HG03460 (cell line): ENCODE data around the gene NTM.

Experiments used
- ATAC-seq: cut with Tn5 transposase; IDR thresholded peaks from one replicate; pipeline ENCODE4 v1.9.1; 2021; ENCODE audit not compliant: unreplicated experiment

The NTM gene

GRCh38 chr11:131976021-131976420, 605.6 kb downstream of the NTM start:
- ATAC-seq, result no peak

GRCh38 chr11:131977231-131977630, 606.8 kb downstream of the NTM start:
- ATAC-seq, result no peak

- ATAC-seq, result no peak
Measured at GRCh38 chr11:131977854-131978253, 607.4 kb downstream of the NTM start.

GRCh38 chr11:131978351-131978750, 607.9 kb downstream of the NTM start:
- ATAC-seq, result no peak

- ATAC-seq, result no peak
Measured at GRCh38 chr11:131979364-131979763, 608.9 kb downstream of the NTM start.

- ATAC-seq, result no peak
Measured at GRCh38 chr11:131980199-131980598, 609.8 kb downstream of the NTM start.

- no peak for ATAC-seq
Measured at GRCh38 chr11:131980888-131981668, 610.7 kb downstream of the NTM start.

GRCh38 chr11:131982154-131982553, 611.7 kb downstream of the NTM start:
- ATAC-seq, result no peak

- ATAC-seq, result no peak
Measured at GRCh38 chr11:131985846-131986301, 615.5 kb downstream of the NTM start.

GRCh38 chr11:131987703-131988102, 617.3 kb downstream of the NTM start:
- no peak for ATAC-seq

GRCh38 chr11:131991606-131992005, 621.2 kb downstream of the NTM start:
- no peak for ATAC-seq

GRCh38 chr11:131993246-131993645, 622.8 kb downstream of the NTM start:
- no peak for ATAC-seq

- no peak for ATAC-seq
Measured at GRCh38 chr11:131998020-131998419, 627.6 kb downstream of the NTM start.

GRCh38 chr11:131999084-131999483, 628.7 kb downstream of the NTM start:
- no peak for ATAC-seq

GRCh38 chr11:131999955-132000354, 629.5 kb downstream of the NTM start:
- ATAC-seq, result no peak

GRCh38 chr11:132005887-132006286, 635.5 kb downstream of the NTM start:
- no peak for ATAC-seq

GRCh38 chr11:132006884-132007580, 636.6 kb downstream of the NTM start:
- ATAC-seq, result no peak

- ATAC-seq, result no peak
Measured at GRCh38 chr11:132008226-132008625, 637.8 kb downstream of the NTM start.

- no peak for ATAC-seq
Measured at GRCh38 chr11:132008872-132009271, 638.5 kb downstream of the NTM start.

- ATAC-seq, result no peak
Measured at GRCh38 chr11:132020001-132020400, 649.6 kb downstream of the NTM start.

GRCh38 chr11:132022285-132022684, 651.9 kb downstream of the NTM start:
- no peak for ATAC-seq

GRCh38 chr11:132022733-132023478, 652.5 kb downstream of the NTM start:
- ATAC-seq, result no peak
